NCI-H146 treated with DMSO at 0.1 percent for 48 hours (cell line): ENCODE data around the gene PARN.

Source experiments
- DNase-seq: peaks from one replicate; lab custom pipeline; 2025; ENCODE audit not compliant: unreplicated experiment; lab: John Stamatoyannopoulos, UW

Gene PARN

DNA sequence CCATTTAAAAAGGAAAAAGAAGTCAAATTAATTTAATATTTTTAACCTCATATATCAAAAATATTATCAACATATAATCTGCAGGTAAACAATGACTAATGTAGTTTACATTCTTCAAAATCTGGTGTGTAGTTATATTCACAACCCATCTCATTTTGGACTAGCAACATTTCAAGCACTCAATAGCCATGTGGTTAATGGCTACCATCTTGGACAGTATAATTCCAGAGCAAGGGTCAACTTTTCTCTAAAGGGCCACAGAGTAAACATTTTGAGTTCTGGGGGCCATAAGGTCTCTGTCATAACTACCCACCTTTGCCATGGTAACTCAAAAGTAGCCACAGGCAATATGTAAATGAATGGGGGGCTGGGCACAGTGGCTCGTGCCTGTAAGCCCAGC lies 153.9 kb downstream of the PARN start:
- peak; percentile 25 for DNase-seq

DNA sequence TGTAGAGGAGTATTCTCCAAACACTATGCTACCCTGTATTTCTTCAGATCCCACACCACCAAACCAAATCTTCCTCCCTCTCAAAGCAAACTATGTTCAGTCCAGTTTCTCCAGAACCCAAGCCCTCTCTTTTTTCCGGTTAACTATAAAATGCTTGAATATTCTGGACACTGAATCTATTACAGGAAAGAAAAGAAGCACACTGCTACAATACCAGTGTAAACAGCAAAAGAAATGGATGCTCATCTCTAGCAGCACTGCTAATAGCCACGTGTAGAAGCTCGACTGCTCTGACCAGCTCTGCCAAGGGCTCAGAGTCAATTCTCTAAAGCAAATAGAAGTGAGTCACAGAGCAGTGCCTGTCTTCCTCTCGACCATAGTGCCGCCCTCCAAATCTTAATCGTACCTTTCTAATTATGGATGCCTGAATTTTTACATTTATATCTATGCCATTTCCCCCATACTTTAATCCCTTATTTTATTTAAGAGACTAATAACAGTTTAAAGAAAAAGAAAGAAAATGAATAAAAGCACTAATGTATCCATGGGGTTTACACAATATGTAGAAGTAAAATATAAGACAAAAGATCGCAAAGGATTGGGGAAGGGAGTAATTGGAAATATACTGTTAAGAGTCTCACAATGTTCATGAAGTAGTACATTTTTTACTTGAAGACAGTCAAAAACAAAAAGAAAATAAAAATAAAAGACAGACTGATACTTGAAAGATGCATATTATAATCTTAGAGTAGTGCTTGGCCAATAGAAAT lies 154.5 kb downstream of the PARN start:
- peak; percentile 36 for DNase-seq

DNA sequence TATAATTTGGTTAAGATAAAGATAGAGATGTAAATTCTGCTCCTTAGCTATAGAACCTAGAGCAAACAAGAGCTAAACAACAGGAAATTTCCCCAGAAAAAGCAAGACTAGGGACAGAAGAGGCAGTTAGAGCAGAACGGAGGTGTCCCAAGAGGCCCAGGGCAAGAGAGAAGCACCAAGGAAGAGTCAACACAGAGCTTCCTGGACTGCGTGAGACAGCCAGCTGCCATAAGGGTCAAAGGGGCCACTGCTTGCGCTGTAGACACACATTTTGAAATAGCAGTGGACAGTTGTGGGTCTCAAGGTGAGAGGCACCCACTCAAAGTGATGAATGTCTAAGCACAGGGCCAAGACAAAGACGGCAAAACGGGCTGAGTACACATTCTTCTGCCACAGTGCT lies 156.6 kb downstream of the PARN start:
- DNase-seq = no peak

DNA sequence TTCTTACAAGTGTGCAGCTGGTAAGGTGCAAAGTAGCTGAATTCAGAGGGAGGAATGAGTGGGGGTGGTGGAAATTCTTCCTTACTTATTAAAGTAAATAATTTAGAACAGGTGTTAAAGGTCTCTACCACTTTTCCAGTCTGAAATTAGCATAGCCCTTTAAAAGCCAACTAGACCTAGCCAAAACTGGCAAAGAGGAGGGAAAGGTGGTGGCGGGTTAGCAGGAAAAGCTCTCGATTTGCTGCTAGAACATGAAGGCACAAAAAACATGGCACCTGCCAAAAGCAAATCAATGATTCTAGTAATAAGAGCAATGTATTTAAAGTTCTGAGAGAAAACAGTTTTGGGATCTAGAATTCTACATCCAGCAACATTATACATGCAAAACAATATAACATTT lies 157.7 kb downstream of the PARN start:
- no peak for DNase-seq

DNA sequence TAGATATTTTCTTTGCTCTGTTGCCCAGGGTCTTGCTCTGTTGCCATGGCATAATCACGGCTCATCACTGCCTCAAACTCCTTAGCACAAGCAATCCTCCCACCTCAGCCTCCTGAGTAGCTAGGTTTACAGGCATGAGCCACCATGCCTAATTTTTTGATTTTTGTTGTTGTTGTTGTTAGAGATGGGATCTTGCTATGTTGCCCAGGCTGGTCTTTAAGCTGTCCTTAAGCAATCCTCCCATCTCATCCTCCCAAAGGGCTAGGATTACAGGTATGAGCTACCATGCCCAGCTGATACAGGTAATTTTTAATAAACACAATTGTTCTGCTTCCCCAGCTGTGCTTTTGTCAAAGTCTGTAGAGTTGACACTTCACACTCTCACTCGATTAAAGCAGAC lies 159.3 kb downstream of the PARN start:
- no peak for DNase-seq

DNA sequence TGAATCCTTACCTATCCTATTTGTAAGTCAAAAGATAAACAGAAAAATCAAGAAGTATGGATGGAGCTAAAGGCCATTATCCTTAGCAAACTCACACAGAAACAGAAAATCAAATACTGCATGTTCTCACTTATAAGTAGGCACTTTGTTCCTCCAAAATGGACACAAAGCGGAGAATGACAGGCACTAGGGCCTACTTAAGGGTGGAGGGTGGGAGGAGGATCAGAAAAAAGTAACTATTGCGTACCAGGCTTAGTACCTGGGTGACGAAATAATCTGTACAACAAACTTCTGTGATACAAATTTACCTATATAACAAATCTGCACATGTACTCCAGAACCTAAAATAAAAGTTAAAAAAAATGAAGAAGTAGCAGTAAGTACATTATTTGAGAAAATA lies 164.3 kb downstream of the PARN start:
- DNase-seq = no peak

DNA sequence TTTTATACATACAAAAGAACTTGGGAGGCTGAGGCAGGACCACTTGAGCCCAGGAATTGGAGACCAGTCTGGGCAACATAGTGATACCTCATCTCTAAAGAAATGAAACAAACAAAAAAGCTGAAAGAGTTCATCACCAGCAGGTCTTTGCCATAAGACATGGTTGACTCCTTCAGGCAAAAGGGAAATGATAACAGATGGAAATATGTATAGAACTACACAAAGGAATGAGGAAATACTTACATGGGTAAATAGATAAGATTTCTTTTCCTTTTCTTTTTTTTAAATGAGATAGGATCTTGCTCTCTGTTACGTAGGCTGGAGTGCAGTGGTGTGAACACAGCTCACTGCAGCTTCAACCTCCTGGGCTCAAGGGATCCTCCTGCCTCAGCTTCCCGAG lies 165.3 kb downstream of the PARN start:
- DNase-seq = no peak

DNA sequence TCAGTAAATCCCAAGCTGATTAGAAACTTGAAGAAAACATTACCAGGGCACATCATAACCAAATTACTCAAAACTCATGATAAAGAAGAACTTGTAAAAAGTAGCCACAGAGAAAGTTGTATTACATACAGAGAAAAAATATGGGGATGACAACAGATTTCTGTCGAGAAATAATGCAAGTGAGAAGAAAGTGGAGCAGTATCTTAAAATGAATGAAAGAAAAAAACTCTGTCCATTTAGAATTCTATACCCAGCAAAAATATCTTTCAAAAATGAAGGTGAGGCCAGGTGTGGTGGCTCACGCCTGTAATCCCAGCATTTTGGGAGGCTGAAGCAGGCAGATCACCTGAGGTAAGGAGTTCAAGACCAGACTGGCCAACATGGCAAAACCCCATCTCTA lies 165.9 kb downstream of the PARN start:
- no peak for DNase-seq

DNA sequence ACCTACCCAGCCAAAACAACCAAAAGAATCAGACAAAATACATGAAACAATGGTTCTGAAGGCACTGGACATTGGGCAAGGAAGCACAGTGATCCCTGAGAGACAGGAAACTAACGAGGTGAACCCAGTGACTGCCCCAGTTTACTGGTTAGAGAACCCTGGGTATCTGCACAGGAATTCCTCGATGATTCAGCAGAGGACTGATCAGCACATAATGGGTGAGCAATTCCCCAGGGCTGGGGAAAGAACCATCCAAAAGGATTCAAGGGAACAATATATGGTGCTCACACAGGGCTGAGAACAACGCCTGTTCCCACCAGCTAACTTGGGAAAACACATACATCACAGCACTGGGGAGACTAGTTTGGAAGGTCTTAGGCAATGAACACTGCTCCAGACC lies 167.2 kb downstream of the PARN start:
- no peak for DNase-seq

DNA sequence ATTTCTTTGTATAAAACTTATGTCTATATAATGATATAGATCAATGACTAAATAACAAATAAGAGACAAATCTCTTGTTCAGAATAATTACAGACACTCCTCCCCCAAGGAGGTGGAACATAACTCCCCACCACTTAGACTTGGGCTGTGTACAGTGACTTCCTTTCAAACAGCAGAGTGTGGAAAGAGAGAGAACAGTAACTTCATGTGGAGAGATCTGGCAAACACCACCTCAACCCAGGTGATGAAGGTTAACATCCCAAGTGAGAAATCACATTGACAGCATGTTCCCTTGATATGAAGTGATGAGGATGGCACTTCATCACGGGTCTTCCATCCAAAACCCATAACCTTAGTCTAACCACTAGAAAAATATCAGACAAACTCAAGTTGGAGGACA lies 169.3 kb downstream of the PARN start:
- DNase-seq = no peak

DNA sequence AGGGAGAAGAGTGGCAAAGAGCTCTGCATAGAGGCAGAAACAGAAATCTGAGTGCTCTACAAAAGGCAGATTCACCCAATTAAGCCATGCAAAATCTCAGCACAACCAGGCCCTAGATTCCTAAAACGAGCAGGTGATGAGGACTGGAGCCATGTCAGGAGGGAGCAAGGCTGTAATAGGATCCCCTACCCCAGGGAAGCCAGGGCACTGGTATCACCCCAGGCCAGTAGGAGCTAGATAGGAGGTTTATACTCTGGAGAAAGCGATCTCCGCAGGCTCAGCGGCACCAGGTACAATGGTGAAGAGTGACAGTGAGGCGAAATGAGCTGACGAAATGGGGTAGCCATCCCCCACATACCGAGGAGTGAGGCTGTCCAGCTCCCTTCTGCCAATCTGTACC lies 171.5 kb downstream of the PARN start:
- no peak for DNase-seq

DNA sequence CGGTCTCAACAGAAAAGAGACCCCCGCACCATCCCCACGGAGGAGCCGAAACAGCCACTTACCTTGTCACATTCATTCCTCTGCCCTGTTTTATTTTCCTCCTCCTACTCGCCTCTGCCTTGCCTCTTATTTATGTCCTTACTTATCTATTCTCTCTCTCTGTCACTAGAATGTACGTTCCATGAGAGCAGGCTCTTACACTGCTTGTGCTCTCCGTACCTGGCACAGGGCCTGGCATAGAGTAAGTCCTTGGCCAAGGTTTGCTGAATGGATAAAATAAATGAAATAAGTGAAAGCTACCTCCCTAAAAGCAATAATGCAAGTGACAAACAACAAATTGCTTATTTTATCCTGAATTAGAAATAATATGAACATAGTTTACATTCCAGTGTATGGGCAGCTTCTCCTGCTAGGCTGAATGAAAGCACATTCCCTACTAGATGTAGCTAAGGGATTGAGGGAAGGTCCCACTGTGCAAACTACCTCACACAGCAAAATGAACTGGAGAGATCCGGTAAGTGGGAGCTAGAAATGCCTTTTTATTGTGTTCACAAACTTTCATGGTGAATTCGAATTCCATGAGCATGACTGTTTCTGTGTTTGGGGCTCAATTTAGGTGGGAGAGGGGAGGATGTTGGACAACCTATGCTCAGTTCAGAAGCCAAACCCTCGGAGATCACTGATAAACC lies 173.1 kb downstream of the PARN start:
- no peak for DNase-seq

DNA sequence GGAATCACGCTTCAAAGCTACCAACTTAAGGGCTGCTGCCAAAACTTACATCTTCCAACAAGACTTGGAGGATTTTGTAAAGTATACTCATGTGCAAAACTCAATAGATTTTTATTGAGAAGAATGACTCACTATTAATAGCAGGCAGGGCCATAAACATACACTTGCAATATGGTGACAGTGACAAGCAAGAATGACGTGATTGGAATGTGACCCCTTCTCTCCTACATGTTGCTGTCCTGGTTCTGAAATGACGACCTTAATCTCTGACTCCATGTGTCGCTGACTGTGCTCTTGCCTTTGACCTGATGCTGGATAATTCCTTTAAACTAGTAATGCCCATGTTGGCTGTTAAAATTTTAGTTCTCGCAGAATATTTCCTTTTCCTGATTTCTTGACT lies 174.5 kb downstream of the PARN start:
- DNase-seq = no peak

DNA sequence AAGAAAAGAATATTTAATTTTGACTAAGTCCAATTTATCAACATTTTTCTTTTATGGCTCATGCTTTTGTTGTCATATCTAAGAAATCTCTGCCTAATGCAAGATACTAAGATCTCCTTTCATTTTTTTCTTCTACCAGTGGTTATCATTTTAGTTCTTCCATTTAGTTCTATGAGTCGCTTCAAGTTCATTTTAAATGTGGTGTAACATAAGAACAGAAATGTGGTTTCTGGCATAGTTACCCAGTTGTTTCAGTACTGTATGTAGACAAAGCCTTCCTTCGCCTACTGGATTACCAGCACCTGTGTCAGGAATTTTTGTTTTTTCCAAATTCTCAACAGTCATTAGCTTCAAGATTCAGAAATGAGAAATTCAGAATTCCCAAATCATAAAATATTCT lies 175.7 kb downstream of the PARN start:
- DNase-seq = no peak

DNA sequence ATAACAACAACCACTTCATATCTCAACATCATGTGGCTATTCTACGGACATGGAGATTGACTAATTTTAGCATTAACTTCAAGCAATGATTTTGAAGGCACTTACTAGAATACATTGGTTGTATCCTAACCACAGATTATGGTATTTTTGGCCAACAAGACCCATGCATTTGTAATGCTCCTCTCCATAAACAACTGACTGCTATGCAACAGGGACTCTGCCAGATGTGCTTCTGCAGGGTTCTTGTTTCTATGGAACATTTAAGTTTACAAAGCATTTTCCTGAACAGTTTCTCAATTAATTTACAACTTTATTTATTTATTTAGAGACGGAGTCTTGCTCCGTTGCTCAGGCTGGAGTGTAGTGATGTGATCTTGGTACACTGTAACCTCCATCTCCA lies 178.0 kb downstream of the PARN start:
- no peak for DNase-seq

DNA sequence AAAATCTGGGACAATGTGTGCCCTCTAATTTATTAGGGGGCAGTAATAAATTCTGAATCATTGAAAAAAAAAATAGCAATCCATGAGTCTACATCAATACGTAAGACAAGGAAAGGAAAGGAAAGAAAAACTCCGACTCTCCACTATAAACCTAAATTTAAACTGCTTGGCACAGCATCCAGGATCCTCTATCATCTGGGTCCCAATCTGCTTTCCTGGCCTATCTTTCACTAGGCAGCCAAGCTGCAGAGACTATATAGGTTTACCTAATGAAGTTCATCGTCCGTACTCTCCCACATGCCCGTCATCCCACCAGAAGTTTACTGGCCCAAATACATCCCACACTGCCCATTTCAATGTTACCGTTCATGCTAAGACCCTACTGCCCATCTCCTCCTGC lies 179.2 kb downstream of the PARN start:
- no peak for DNase-seq

DNA sequence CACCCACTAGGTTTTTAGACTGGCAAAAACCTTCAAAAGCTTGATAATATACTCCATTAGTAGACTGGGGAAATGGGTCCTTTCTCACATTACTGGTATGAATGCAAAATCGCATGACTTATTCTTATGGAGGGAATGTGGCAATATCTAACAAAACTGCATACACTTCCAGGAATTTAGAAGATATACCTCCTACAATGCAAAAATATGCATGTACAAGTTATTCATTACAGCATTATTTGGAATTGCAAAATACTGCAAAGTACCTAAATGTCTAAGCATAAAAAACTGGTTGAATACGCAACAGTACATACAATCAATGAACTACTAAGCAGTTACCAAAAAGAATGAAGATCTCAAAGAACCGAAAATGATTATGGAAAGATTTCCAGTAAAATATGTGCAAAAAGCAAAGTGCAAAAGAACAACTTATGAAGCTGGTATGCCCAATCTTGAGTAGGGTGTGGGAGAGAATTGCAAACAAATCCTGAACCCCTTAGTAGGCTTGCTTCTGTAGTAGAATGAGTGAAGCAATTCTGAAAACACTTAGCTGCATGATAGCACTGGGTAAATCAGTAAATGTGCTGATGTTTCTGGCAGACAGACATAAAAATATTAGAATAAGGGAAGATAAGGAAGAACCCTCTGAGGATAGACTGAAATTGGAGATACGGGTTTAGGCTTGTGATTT lies 180.1 kb downstream of the PARN start:
- no peak for DNase-seq

DNA sequence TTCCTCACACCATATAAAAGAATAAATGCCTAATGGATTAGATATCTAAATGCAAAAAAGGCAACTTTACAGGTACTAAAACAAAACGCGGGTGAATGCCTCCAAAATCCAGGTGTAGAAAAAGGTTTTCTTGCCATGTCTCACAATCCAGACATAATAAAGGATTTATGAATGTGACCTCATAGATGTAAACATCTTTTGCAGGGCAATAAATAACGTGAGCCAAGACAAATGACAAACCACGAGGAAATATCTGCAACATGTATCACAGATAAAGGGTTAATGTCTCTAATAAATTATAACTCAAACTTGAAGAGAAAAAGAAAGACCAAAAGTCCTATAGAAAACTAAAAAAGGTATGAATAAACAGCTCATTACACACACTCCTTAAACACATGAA lies 180.7 kb downstream of the PARN start:
- no peak for DNase-seq

DNA sequence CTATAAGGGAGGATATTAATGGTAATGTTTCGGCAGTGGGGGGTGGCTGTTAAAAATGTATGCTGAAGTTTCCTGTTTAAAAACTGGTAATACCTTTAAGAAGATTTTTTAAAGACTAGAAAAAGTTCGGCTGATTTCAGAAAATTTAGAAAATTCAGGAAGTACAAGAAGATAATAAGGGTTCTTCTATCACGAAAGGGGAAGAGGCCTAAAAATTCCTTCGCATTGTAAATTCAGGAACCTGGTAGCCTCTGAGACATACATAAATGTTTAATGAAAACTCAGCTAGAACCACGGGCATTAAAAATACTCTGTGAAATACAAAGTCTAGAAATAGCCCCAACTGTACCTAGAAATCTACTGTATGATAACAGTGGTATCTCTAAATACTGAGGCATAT lies 181.2 kb downstream of the PARN start:
- DNase-seq = no peak

DNA sequence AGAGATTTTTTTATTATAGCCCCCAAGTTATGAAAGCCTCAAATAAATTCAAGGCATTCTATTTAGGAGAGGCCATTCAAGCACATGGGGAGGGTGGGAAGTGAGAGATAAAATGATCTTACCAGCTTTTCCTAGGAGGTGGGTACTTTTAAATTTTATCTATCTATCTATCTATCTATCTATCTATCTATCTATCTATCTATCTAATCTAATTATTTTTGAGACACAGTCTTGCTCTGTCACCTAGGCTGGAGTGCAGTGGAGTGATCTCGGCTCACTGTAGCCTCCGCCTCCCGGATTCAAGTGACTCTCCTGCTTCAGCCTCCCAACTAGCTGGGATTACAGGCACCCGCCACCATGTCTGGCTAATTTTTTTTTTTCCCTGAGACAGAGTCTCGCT lies 182.3 kb downstream of the PARN start:
- no peak for DNase-seq

DNA sequence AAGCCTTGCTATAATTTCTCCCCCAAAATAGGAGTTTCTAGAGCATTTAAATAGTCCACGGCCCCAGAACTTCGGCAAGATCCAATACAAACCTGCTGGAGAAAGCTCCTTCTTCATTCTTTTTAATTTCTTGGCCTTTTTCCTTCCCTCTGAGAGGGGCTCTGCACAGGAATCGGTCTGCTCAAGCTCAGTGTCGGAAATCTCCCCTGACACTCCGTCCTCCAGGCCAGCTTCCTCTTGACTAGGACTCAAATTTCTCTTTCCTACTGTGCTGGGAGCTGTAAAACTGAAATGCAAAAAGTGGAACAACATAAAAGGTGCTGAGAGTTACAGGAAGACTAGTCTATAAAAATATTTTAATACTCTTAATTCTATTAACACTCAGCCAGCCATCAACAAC lies 183.3 kb downstream of the PARN start:
- no peak for DNase-seq

DNA sequence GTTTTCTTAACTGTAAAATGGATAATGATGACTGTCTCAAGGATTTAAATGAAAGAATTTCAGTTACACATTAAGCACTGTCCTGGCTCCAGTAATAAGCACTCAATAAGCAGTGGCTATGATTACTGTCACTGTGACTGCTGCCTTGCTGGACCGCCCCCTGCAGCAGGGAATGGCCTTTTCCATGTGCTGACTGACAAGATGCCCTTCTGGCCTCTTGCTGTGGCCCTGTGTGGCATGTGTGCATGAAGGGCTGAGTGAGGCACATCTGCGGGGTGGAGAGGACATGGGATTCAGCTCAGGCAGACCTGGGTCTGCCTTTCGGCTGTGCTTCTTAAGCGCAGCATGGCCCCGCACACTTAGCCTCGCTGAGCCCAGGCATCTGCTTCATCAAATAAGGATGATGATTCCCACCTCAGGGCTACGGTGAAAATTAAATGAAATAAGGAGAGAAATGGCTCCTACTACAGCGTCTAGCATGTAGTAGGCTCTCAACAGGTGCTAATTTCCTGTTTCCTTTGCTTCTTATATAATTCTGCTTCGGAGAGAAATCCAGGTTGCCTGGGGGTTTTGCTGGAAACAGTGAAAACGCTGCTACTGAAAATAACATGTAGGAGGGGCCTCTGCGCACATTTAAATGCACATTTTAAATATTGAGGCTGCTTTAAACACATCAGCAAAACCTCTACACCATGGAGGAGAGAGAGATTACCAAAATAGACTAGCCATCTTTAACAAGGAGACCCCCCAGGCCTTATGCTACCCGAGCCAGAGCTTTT lies 183.9 kb downstream of the PARN start:
- DNase-seq = no peak
